Measurements from ENCODE around the gene LYPD6B. TPM values are rescaled to one million over a fixed set of nuclear protein-coding genes. Genes with fewer than 3 reads are reported as not detected.
A peak's percentile ranks its signal among the peaks of the same experiment; 100 is the strongest.

LYPD6B gene
- polyA plus RNA-seq, 1 of the 3 experiments (the other 2 are of a cell fraction): 18.2 TPM

- no peak for TF ChIP-seq JUND (IDR thresholded peaks at IDR 0.05)
- no peak for TF ChIP-seq TEAD4 (IDR thresholded peaks at IDR 0.05; ENCODE audit: borderline replicate concordance, insufficient read depth)
- no peak for TF ChIP-seq NFIC (IDR thresholded peaks at IDR 0.05; ENCODE audit: borderline replicate concordance)
- TF ChIP-seq PBX3 (IDR thresholded peaks at IDR 0.05): no peak
- no peak for TF ChIP-seq RAD21 (IDR thresholded peaks at IDR 0.05; ENCODE audit: low read length)
- no peak for TF ChIP-seq RFX5 (IDR thresholded peaks at IDR 0.05; ENCODE audit: low read length)
- no peak for TF ChIP-seq CHD2 (IDR thresholded peaks at IDR 0.05; ENCODE audit: low read length, partially characterized antibody)
- no peak for TF ChIP-seq MXI1 (IDR thresholded peaks at IDR 0.05; ENCODE audit: low read depth, low read length)
- no peak for TF ChIP-seq EP300 (IDR thresholded peaks at IDR 0.05; ENCODE audit: borderline replicate concordance in 1 of 2, low read depth in 1 of 2, low read length in 1 of 2)
- TF ChIP-seq NRF1 (IDR thresholded peaks at IDR 0.05; ENCODE audit: low read depth, low read length): no peak
- TF ChIP-seq SIN3A (IDR thresholded peaks at IDR 0.05; ENCODE audit: borderline replicate concordance, low read depth, low read length): no peak
- TF ChIP-seq POLR2AphosphoS5 (IDR thresholded peaks at IDR 0.05; ENCODE audit: low read depth, low read length): no peak
- no peak for TF ChIP-seq RXRA (IDR thresholded peaks at IDR 0.05; ENCODE audit: borderline replicate concordance, low read depth)
- no peak for TF ChIP-seq CTCF (IDR thresholded peaks at IDR 0.05)
- TF ChIP-seq EZH2phosphoT487 (IDR thresholded peaks at IDR 0.05; ENCODE audit: borderline replicate concordance, low read depth): no peak
- no peak for TF ChIP-seq IRF3 (IDR thresholded peaks at IDR 0.05; ENCODE audit: low read depth, low read length)
- no peak for TF ChIP-seq MEF2A (IDR thresholded peaks at IDR 0.05; ENCODE audit: borderline replicate concordance, low read depth)
- ChIA-PET CTCF (no interaction called here), POLR2A (no interaction called here)
- no peaks in the 10 kb centered on the region for H3K9me3 ChIP-seq
- H3K9ac ChIP-seq: no peak overlapping the region; the same call in 1 of the 2 replicates
- H3K9me2 ChIP-seq: no peaks in the 10 kb centered on the region
- no peaks in the 10 kb centered on the region for H3F3A ChIP-seq (replicated peaks; ENCODE audit: insufficient read depth)
- H3K27me3 ChIP-seq (ENCODE audit: insufficient read depth): no peaks in the 10 kb centered on the region
- peaks cover 16 to 23% of the 10 kb centered on the region in 2 experiments; a peak in 3 of 4 replicates for H3K4me1 ChIP-seq (ENCODE audit: control insufficient read depth in 1 of 2, insufficient read depth in 2 of 2, low read depth in 1 of 2, low read length in 1 of 2)
- no peaks in the 10 kb centered on the region for H3K79me2 ChIP-seq (ENCODE audit: insufficient read depth)
- H3K27ac ChIP-seq (ENCODE audit: low read depth in 2 of 2, low read length in 1 of 2): peak overlapping the region in 1 of 2 experiments; percentile 21; a peak in 2 of 4 replicates
- peak overlapping the region; percentile 24; the same call in 1 of the 2 replicates for H2AFZ ChIP-seq (ENCODE audit: low read depth)
- H3K4me2 ChIP-seq: no peak overlapping the region
- no peaks in the 10 kb centered on the region for H3K36me3 ChIP-seq (replicated peaks in 1 of 2; ENCODE audit: control insufficient read depth in 1 of 2, insufficient read depth in 2 of 2, low read length in 1 of 2)
- no peak overlapping the region for H3K4me3 ChIP-seq (ENCODE audit: low read depth in 2 of 2, low read length in 1 of 2)
- DNase-seq: no peak
- 93% methylated on average over 10 of the region's 10 CpGs for WGBS (ENCODE audit: low lambda C conversion rate)
- H4K20me1 ChIP-seq (ENCODE audit: insufficient read depth): no peaks in the 10 kb centered on the region
Measured at GRCh38 chr2:149075853-149076252, 37.4 kb downstream of the LYPD6B start.

Measured in SK-N-SH (cell line).